ENCODE measurements around the gene HDAC11. TPM values are rescaled to one million over a fixed set of nuclear protein-coding genes. Genes with fewer than 3 reads are reported as not detected.

HDAC11 gene
- total and polyA plus RNA-seq, 9 of the 15 experiments (the other 6 are each of a cell fraction or from before 2014, with no cell fraction given), result 0.60 to 6.0 (median 4.5) TPM

GRCh38 chr3:13451301-13451673 lies 28.8 kb upstream of the HDAC11 start (continued):
- TF ChIP-seq, protein P1, sequence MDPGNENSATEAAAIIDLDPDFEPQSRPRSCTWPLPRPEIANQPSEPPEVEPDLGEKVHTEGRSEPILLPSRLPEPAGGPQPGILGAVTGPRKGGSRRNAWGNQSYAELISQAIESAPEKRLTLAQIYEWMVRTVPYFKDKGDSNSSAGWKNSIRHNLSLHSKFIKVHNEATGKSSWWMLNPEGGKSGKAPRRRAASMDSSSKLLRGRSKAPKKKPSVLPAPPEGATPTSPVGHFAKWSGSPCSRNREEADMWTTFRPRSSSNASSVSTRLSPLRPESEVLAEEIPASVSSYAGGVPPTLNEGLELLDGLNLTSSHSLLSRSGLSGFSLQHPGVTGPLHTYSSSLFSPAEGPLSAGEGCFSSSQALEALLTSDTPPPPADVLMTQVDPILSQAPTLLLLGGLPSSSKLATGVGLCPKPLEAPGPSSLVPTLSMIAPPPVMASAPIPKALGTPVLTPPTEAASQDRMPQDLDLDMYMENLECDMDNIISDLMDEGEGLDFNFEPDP (CRISPR knock-in tag; IDR thresholded peaks at IDR 0.05), result no peak
- TF ChIP-seq PRPF4 (IDR thresholded peaks at IDR 0.05; ENCODE audit: insufficient read depth, low read depth, low read length, poor library complexity, severe bottlenecking) (no peak), NFRKB (IDR thresholded peaks at IDR 0.05; ENCODE audit: low read depth) (peak; percentile 26; the same call in 1 of the 2 replicates), HDAC2 (IDR thresholded peaks at IDR 0.05) (no peak), STAT5A (IDR thresholded peaks at IDR 0.05; ENCODE audit: borderline replicate concordance, low read length) (no peak), REST (IDR thresholded peaks at IDR 0.05; ENCODE audit: borderline replicate concordance) (0 out of 2 replicates have a peak, but pooled peaks have one; percentile 12), REST (CRISPR knock-in tag; IDR thresholded peaks at IDR 0.05; ENCODE audit: low read depth) (no peak), SPI1 (IDR thresholded peaks at IDR 0.05; ENCODE audit: borderline replicate concordance, low read depth, low read length) (no peak), TAL1 (IDR thresholded peaks at IDR 0.05) (no peak), EZH2 (IDR thresholded peaks at IDR 0.05; ENCODE audit: borderline replicate concordance, low read depth, low read length) (no peak), CBFA2T3 (IDR thresholded peaks at IDR 0.05) (no peak), ZBTB8A (IDR thresholded peaks at IDR 0.05; ENCODE audit: partially characterized antibody) (no peak), MECOM (CRISPR knock-in tag; IDR thresholded peaks at IDR 0.05) (no peak), NFIX (CRISPR knock-in tag; IDR thresholded peaks at IDR 0.05; ENCODE audit: low read depth) (no peak), ZNF134 (CRISPR knock-in tag; conservative IDR thresholded peaks at IDR 0.05) (no peak), USF1 (CRISPR knock-in tag; IDR thresholded peaks at IDR 0.05) (no peak; the same call in 1 of the 2 replicates), ZFP30 (CRISPR knock-in tag; IDR thresholded peaks at IDR 0.05; ENCODE audit: borderline replicate concordance) (no peak), ZNF780A (CRISPR knock-in tag; IDR thresholded peaks at IDR 0.05) (no peak), KLF13 (tag; IDR thresholded peaks at IDR 0.05; ENCODE audit: borderline replicate concordance, low read depth) (no peak), CEBPG (CRISPR knock-in tag; IDR thresholded peaks at IDR 0.05) (0 out of 2 replicates have a peak, but pooled peaks have one; percentile 45), CEBPG (tag; conservative IDR thresholded peaks at IDR 0.05 in 1 of 2, IDR thresholded peaks at IDR 0.05 in 1 of 2) (0 out of 4 replicates have a peak, but pooled peaks of 1 of the 2 experiments have one; percentile 16), BMI1 (IDR thresholded peaks at IDR 0.05; ENCODE audit: low read length) (no peak)

Measured in K562 (cell line).